Keratinocyte (primary cell): ENCODE measurements around the gene NR1I2. TPM values are rescaled to one million over a fixed set of nuclear protein-coding genes. Genes with fewer than 3 reads are reported as not detected.

Source experiments
- DNase-seq: peaks from one replicate; pipeline ENCODE4 v3.0.0-alpha.2; 2011; ENCODE audit warnings: low read depth, missing footprints, low spot score
- FAIRE-seq: peaks from 2 replicates; lab custom pipeline; 2011; peaks lifted over from hg19 to GRCh38; lab: Jason Lieb, UNC
- H2AFZ ChIP-seq: 2 replicates; pipeline ENCODE4 v1.6.0; 2012; ENCODE audit warnings: low read length, control low read depth, inconsistent platforms; ENCODE audit not compliant: control insufficient read depth
- H3K27ac ChIP-seq: 2 replicates; pipeline ENCODE4 v1.5.1; 2011; ENCODE audit warnings: low read length; ENCODE audit not compliant: control insufficient read depth, insufficient read depth
- H3K27me3 ChIP-seq: 3 replicates; pipeline ENCODE4 v1.6.0; 2011; ENCODE audit warnings: low read length; ENCODE audit not compliant: control insufficient read depth, insufficient read depth; ENCODE audit errors: extremely low read depth
- H3K36me3 ChIP-seq, 2 experiments: 2 replicates in 1 of 2; 3 replicates in 1 of 2; pipeline ENCODE4 v1.5.1; 2011; ENCODE audit warnings: low read length in 2 of 2, mild to moderate bottlenecking in 1 of 2; ENCODE audit not compliant: control insufficient read depth in 2 of 2, insufficient read depth in 2 of 2; ENCODE audit errors: extremely low read depth in 1 of 2
- H3K4me1 ChIP-seq: 3 replicates; pipeline ENCODE4 v1.5.1; 2011; ENCODE audit warnings: low read length; ENCODE audit not compliant: control insufficient read depth, insufficient read depth; ENCODE audit errors: extremely low read depth
- H3K4me2 ChIP-seq: 3 replicates; pipeline ENCODE4 v1.6.0; 2011; ENCODE audit warnings: low read depth, low read length; ENCODE audit not compliant: control insufficient read depth, insufficient read depth; ENCODE audit errors: extremely low read depth
- H3K4me3 ChIP-seq, 3 experiments: fragments of 200-600 bp in 1 of 3; sonication (generic) in 1 of 3; 2 replicates in 2 of 3; 3 replicates in 1 of 3; pipeline ENCODE4 v1.5.1; 2011 to 2016; ENCODE audit warnings: low read length in 3 of 3, mild to moderate bottlenecking in 3 of 3, control low read depth in 2 of 3, inconsistent platforms in 1 of 3, low read depth in 1 of 3, mixed read lengths in 1 of 3, mixed run types in 1 of 3, moderate library complexity in 1 of 3; ENCODE audit not compliant: control insufficient read depth in 2 of 3, insufficient read depth in 2 of 3; ENCODE audit errors: extremely low read depth in 1 of 3
- H3K79me2 ChIP-seq: 2 replicates; pipeline ENCODE4 v1.6.0; 2012; ENCODE audit warnings: low read length; ENCODE audit not compliant: control insufficient read depth, insufficient read depth
- H3K9ac ChIP-seq: 3 replicates; pipeline ENCODE4 v1.6.0; 2011; ENCODE audit warnings: low read length; ENCODE audit not compliant: control insufficient read depth, insufficient read depth; ENCODE audit errors: extremely low read depth
- H3K9me1 ChIP-seq: 3 replicates; pipeline ENCODE4 v1.6.0; 2011; ENCODE audit warnings: low read length; ENCODE audit not compliant: control insufficient read depth, insufficient read depth; ENCODE audit errors: extremely low read depth
- H3K9me3 ChIP-seq: 2 replicates; pipeline ENCODE4 v1.5.1; 2012; ENCODE audit warnings: low read depth, low read length; ENCODE audit not compliant: control insufficient read depth
- H4K20me1 ChIP-seq: 3 replicates; pipeline ENCODE4 v1.6.0; 2011; ENCODE audit warnings: low read length; ENCODE audit not compliant: control insufficient read depth, insufficient read depth; ENCODE audit errors: extremely low read depth
- EZH2 ChIP-seq: IDR thresholded peaks from one replicate; pipeline ENCODE4 v1.6.1; 2012; ENCODE audit warnings: inconsistent platforms, mild to moderate bottlenecking, low read length, moderate library complexity
- dilution Hi-C: fragments of 300-500 bp; cut with MboI; formaldehyde crosslinking; loops from one replicate; pipeline ENCODE4 v1.7.0; 2020; ENCODE audit warnings: low sequenced_read_pairs; ENCODE audit not compliant: extremely low pct_ligation_motif_present
- polyA plus RNA-seq, 5 experiments: library from polyadenylated mRNA; depleted of rRNA in 3 of 5; stranded (reverse) in 3 of 5; stranded (forward) in 1 of 5; unstranded in 1 of 5; fragments of >200 nt; gene quantifications; 1 replicate in 1 of 5; 2 replicates in 3 of 5; 3 replicates in 1 of 5; pipeline versions ENCODE4 v1.2.1 to v1.2.3, GENCODE V29; 2011 to 2012; ENCODE audit warnings: missing spikeins in 2 of 5, low read depth in 1 of 5, low replicate concordance in 1 of 5
- TF ChIP-seq, protein P1 (sequence below), 3 experiments: IDR thresholded peaks in 1 of 3; conservative IDR thresholded peaks in 1 of 3; optimal IDR thresholded peaks in 1 of 3; 2 replicates in 2 of 3; 3 replicates in 1 of 3; pipeline versions ENCODE3 to v1.5.1; 2011; ENCODE audit warnings: low read length in 3 of 3, mild to moderate bottlenecking in 3 of 3, moderate library complexity in 2 of 3, control low read depth in 1 of 3, inconsistent platforms in 1 of 3; ENCODE audit not compliant: insufficient read depth in 2 of 3; ENCODE audit errors: extremely low read depth in 1 of 3

NR1I2 gene
- polyA plus RNA-seq, 1 donor (not counting 4 experiments of a cell fraction or from before 2014, with no cell fraction given) = not detected

DNA sequence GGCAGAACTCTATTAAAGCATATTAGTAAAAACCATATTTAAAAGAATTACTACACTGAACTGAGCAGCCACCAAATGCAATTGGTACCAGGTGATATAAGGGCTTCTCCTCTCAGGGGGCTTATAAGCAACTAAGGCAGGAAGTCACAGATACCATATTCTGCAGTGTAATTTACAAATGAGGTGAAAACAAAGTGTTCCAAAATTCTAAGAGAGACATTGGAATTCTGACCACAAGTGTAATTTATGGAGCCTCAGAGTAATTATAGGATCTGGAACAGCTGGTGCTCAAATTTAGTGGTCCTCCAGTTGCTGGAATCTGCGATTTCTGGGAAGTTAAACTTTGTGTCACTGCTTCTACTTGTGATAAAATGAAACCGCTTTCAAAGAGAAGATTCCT lies 3.1 kb upstream of the NR1I2 start:
- Histone ChIP-seq H3K9me3 (no peaks in the 10 kb centered on the region), H3K4me1 (no peaks in the 10 kb centered on the region), H3K4me2 (no peak overlapping the region), H3K36me3 (no peaks in the 10 kb centered on the region), H3K9me1 (no peaks in the 10 kb centered on the region), H3K27ac (no peak overlapping the region), H3K79me2 (no peaks in the 10 kb centered on the region), H3K27me3 (no peaks in the 10 kb centered on the region), H4K20me1 (no peaks in the 10 kb centered on the region), H2AFZ (no peak overlapping the region), H3K4me3 (no peak overlapping the region), H3K9ac (no peak overlapping the region)
- dilution Hi-C loops = no loop called here
- TF ChIP-seq EZH2 = no peak
- TF ChIP-seq, protein P1, sequence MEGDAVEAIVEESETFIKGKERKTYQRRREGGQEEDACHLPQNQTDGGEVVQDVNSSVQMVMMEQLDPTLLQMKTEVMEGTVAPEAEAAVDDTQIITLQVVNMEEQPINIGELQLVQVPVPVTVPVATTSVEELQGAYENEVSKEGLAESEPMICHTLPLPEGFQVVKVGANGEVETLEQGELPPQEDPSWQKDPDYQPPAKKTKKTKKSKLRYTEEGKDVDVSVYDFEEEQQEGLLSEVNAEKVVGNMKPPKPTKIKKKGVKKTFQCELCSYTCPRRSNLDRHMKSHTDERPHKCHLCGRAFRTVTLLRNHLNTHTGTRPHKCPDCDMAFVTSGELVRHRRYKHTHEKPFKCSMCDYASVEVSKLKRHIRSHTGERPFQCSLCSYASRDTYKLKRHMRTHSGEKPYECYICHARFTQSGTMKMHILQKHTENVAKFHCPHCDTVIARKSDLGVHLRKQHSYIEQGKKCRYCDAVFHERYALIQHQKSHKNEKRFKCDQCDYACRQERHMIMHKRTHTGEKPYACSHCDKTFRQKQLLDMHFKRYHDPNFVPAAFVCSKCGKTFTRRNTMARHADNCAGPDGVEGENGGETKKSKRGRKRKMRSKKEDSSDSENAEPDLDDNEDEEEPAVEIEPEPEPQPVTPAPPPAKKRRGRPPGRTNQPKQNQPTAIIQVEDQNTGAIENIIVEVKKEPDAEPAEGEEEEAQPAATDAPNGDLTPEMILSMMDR (optimal IDR thresholded peaks at IDR 0.05 in 1 of 3, IDR thresholded peaks at IDR 0.05 in 1 of 3, conservative IDR thresholded peaks at IDR 0.05 in 1 of 3; ENCODE audit: extremely low read depth in 1 of 3, insufficient read depth in 2 of 3, low read length in 3 of 3) = no peak
- DNase-seq (no peak), FAIRE-seq (no peak)

DNA sequence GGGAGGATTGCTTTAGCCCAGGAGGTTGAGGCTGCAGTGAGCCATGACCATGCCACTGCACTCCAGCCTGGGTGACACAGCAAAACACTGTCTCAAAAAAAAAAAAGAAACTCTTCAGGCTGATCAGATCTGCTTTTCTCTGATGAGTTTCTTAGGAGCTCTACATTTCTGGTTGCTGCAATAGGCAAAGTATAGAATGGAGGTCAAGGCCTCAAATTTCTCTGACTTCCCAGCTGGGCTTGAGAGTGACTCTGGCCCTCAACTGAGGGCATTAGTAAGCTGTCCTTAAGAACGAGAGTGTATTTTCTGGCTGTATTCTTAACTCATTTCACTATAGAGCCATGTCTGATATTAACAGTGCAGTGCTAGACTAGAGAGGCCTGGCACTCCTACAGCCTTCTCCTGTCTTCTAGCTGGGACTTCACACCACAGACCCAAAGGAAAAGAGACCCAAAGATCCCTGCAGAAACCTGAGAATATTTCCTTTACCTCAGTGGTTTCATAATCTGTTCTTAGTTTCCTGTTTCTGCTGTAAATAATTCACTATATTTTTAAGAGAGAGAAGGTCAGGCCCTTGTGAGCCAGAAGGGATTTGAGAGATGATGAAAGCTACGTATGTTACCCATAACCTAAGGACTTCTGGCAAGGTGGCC lies 2.0 kb upstream of the NR1I2 start:
- Histone ChIP-seq H3K79me2 (no peaks in the 10 kb centered on the region), H4K20me1 (no peaks in the 10 kb centered on the region), H3K9me1 (no peaks in the 10 kb centered on the region), H3K36me3 (no peaks in the 10 kb centered on the region), H3K27me3 (no peaks in the 10 kb centered on the region), H3K9me3 (no peaks in the 10 kb centered on the region), H3K9ac (no peak overlapping the region), H3K4me2 (no peak overlapping the region), H3K27ac (no peak overlapping the region), H3K4me1 (no peaks in the 10 kb centered on the region), H3K4me3 (no peak overlapping the region), H2AFZ (no peak overlapping the region)
- FAIRE-seq (no peak), DNase-seq (no peak)
- TF ChIP-seq, protein P1 (optimal IDR thresholded peaks at IDR 0.05 in 1 of 3, IDR thresholded peaks at IDR 0.05 in 1 of 3, conservative IDR thresholded peaks at IDR 0.05 in 1 of 3; ENCODE audit: extremely low read depth in 1 of 3, insufficient read depth in 2 of 3, low read length in 3 of 3) = no peak
- no peak for TF ChIP-seq EZH2
- dilution Hi-C loops = no loop called here
